Lower leg skin (tissue), 3 donors: ENCODE data around the gene SHROOM2.

Experiments
- POLR2A ChIP-seq, 2 donors: fragments of 450-650 bp; IDR thresholded peaks; one replicate each; pipeline ENCODE4 v1.6.1; 2016 to 2017; ENCODE audit warnings: antibody characterized with exemption in 2 of 2, mild to moderate bottlenecking in 1 of 2, moderate library complexity in 1 of 2
- TF ChIP-seq, protein P1 (sequence below), 3 donors: fragments of 450-650 bp; IDR thresholded peaks; one replicate each; pipeline ENCODE4 v1.5.1; 2016; ENCODE audit warnings: antibody characterized with exemption in 3 of 3, mild to moderate bottlenecking in 3 of 3, moderate library complexity in 2 of 3

DNA sequence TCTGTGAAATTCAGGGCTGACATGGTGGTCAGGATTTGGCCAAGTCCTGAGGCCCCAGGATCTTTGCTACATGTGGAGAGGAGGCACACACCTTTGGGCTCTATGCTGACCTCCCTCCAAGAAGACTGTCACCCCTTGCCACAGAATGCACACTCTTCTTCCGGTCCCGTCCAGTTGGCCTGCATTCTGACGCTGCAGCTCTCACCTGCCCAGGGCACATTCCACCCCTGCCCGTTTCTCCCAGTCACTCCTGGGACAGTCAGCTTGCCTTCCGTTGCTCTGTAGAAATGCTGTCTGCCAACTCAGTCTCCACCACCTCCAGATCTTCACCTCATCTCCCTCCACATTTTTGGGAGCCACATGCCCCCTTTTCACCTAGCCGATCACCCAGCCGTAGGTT, 76.7 kb downstream of the SHROOM2 start:
- TF ChIP-seq, protein P1, sequence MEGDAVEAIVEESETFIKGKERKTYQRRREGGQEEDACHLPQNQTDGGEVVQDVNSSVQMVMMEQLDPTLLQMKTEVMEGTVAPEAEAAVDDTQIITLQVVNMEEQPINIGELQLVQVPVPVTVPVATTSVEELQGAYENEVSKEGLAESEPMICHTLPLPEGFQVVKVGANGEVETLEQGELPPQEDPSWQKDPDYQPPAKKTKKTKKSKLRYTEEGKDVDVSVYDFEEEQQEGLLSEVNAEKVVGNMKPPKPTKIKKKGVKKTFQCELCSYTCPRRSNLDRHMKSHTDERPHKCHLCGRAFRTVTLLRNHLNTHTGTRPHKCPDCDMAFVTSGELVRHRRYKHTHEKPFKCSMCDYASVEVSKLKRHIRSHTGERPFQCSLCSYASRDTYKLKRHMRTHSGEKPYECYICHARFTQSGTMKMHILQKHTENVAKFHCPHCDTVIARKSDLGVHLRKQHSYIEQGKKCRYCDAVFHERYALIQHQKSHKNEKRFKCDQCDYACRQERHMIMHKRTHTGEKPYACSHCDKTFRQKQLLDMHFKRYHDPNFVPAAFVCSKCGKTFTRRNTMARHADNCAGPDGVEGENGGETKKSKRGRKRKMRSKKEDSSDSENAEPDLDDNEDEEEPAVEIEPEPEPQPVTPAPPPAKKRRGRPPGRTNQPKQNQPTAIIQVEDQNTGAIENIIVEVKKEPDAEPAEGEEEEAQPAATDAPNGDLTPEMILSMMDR (IDR thresholded peaks at IDR 0.05) = no peak
- TF ChIP-seq POLR2A (IDR thresholded peaks at IDR 0.05) = no peak
